ENCODE data around the gene OXNAD1. TPM values are rescaled to one million over a fixed set of nuclear protein-coding genes. Genes with fewer than 3 reads are reported as not detected.

The OXNAD1 gene
- total and polyA plus RNA-seq, 2 of the 13 experiments (the other 11 are each of a cell fraction or from before 2014, with no cell fraction given) = 9.9 to 18.8 TPM

- no peak overlapping the region for H3K4me3 ChIP-seq (replicated peaks in 1 of 3; ENCODE audit: insufficient read depth in 1 of 3, low read depth in 2 of 3, low read length in 3 of 3)
- H3K27ac ChIP-seq (ENCODE audit: extremely low read length, insufficient read depth, low read length) = no peak overlapping the region
- H3K27me3 ChIP-seq (ENCODE audit: control insufficient read depth in 1 of 2, insufficient read depth in 2 of 2, low read length in 2 of 2) = no peaks in the 10 kb centered on the region
- intact Hi-C loops (cut with micrococcal nuclease; ENCODE audit: unreplicated experiment) (no loop called here), in situ Hi-C loops (cut with HindIII; ENCODE audit: extremely low pct_ligation_motif_present, low pct_unique_long_range_greater_than_20kb) (loop anchor here (5.0 to 10.0 kb wide), 2 partner anchors 220 to 257 kb away; partner anchors contain the start of gene RFTN1)
- CTCF ChIA-PET (ENCODE audit: low intra/inter-chr PET ratio, low total read pairs) = no interaction called here
- H3K79me2 ChIP-seq (ENCODE audit: insufficient read depth, low read length) = no peaks in the 10 kb centered on the region
- no peak for ATAC-seq
- no peak overlapping the region for H3K4me2 ChIP-seq (ENCODE audit: low read depth, low read length)
- POLR2A ChIA-PET = no interaction called here
- peaks cover 4 to 52% of the 10 kb centered on the region in 2 experiments for H3K36me3 ChIP-seq (replicated peaks in 1 of 2; ENCODE audit: control insufficient read depth in 1 of 2, insufficient read depth in 2 of 2, low read length in 2 of 2)
- TF ChIP-seq GTF3A (CRISPR knock-in tag; conservative IDR thresholded peaks at IDR 0.05) = no peak
- TF ChIP-seq ZFP82 (CRISPR knock-in tag; IDR thresholded peaks at IDR 0.05; ENCODE audit: borderline replicate concordance) = no peak
- no peak for TF ChIP-seq EZH2 (conservative IDR thresholded peaks at IDR 0.05; ENCODE audit: low read depth, low read length)
- no peak for TF ChIP-seq ZSCAN20 (CRISPR knock-in tag; IDR thresholded peaks at IDR 0.05; ENCODE audit: borderline replicate concordance)
- TF ChIP-seq ZNF18 (CRISPR knock-in tag; IDR thresholded peaks at IDR 0.05; ENCODE audit: insufficient replicate concordance) = no peak
- TF ChIP-seq ZNF136 (CRISPR knock-in tag; IDR thresholded peaks at IDR 0.05; ENCODE audit: low read depth) = no peak
- TF ChIP-seq U2AF2 (IDR thresholded peaks at IDR 0.05; ENCODE audit: low read depth, low read length) = no peak
- no peak for TF ChIP-seq ZSCAN22 (CRISPR knock-in tag; IDR thresholded peaks at IDR 0.05)
- TF ChIP-seq ZNF790 (CRISPR knock-in tag; IDR thresholded peaks at IDR 0.05; ENCODE audit: borderline replicate concordance) = no peak
- no peak for TF ChIP-seq ZNF616 (CRISPR knock-in tag; IDR thresholded peaks at IDR 0.05; ENCODE audit: low read depth)
- no peak for TF ChIP-seq PRMT3 (CRISPR knock-in tag; IDR thresholded peaks at IDR 0.05; ENCODE audit: borderline replicate concordance, low read depth)
- TF ChIP-seq ZSCAN21 (CRISPR knock-in tag; IDR thresholded peaks at IDR 0.05; ENCODE audit: borderline replicate concordance) = no peak
- TF ChIP-seq ZNF296 (CRISPR knock-in tag; conservative IDR thresholded peaks at IDR 0.05) = no peak
- TF ChIP-seq NCOR1 (IDR thresholded peaks at IDR 0.05; ENCODE audit: borderline replicate concordance, low read length) = no peak
- TF ChIP-seq ZNF24 (IDR thresholded peaks at IDR 0.05) = no peak
- no peak for TF ChIP-seq HIC2 (CRISPR knock-in tag; IDR thresholded peaks at IDR 0.05; ENCODE audit: low read depth)
- no peak for DNase-seq (ENCODE audit: low spot score)
- H3K4me1 ChIP-seq (ENCODE audit: insufficient read depth, low read length) = no peaks in the 10 kb centered on the region
- WGBS (ENCODE audit: low lambda C conversion rate) = 98% methylated on average over 5 of the region's 5 CpGs
- no peak overlapping the region for H3K9ac ChIP-seq (ENCODE audit: insufficient read depth, low read depth, low read length)
- FAIRE-seq = no peak
- peaks cover 10% of the 10 kb centered on the region; the same call in 1 of the 2 replicates for H3K9me3 ChIP-seq (ENCODE audit: low read length)
- no TSS peak for BruUV-seq (replicated peaks)
- no peak overlapping the region for H2AFZ ChIP-seq (ENCODE audit: low read length)
- H4K20me1 ChIP-seq (ENCODE audit: insufficient read depth, low read length) = no peaks in the 10 kb centered on the region; the same call in 1 of the 2 replicates
Measured at GRCh38 chr3:16294844-16295243, 29.8 kb downstream of the OXNAD1 start.

Measured in HepG2 (cell line).